Measurements from ENCODE around the gene BCAS2.

GRCh38 chr1:114530224-114530623, 51.2 kb downstream of the BCAS2 start:
- no peak for TF ChIP-seq CTCF (IDR thresholded peaks at IDR 0.05; ENCODE audit: low read depth, low read length)
- TF ChIP-seq POLR2A (IDR thresholded peaks at IDR 0.05; ENCODE audit: extremely low read depth, insufficient read length): no peak
- no peak for TF ChIP-seq MAX (IDR thresholded peaks at IDR 0.05; ENCODE audit: low read depth, low read length)
- TF ChIP-seq MYC (IDR thresholded peaks at IDR 0.05; ENCODE audit: low read depth, low read length): no peak

Measured in NB4 (cell line).